GM23248 (cell line): ENCODE results near the gene TTC22.

Experiments used
- EZH2 ChIP-seq: fragments of 200-600 bp; sonication (generic); IDR thresholded peaks from 2 replicates; pipeline ENCODE4 v1.6.1; 2018; ENCODE audit warnings: antibody characterized with exemption, mild to moderate bottlenecking; ENCODE audit not compliant: insufficient read depth, poor library complexity, severe bottlenecking
- EZH2phosphoT487 ChIP-seq: fragments of 200-600 bp; sonication (generic); IDR thresholded peaks from 2 replicates; pipeline ENCODE4 v1.6.1; 2018; ENCODE audit warnings: antibody characterized with exemption, moderate library complexity, mild to moderate bottlenecking, low read depth; ENCODE audit not compliant: insufficient read depth

- no peak for TF ChIP-seq EZH2
- no peak for TF ChIP-seq EZH2phosphoT487
These were observed 28.2 kb downstream of the TTC22 start for GRCh38 chr1:54772951-54773350.
